ENCODE results near the gene COQ6.

Gene COQ6

DNA sequence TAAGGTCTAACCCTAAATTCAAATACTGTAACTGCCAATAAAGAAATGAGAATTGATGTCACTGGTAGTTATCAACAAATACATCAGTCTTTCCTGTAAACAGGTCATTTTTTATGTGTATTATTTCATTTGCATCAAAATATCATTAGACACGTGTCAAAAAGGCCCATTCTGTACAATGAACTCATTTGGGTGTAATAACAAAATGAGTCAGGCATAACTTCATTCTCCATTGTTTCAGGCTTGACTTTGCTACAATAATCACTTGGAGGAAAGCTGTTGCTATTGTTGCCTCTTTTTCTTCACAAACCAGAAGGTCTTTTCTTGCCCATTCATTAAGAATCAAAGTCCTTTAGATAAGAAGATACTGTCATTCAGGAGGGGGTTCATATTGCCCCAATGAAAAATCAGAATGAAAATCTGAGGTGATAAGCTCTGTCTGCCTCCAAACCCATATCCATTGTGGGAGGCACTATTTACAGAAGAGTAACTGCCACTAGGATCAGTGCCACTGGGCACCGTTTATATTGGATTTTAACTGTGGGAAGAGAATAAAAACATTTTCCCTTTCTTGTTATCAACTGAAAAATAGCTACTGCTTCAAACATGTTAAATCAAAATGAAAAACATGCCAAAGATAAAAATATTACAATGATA lies 58.9 kb downstream of the COQ6 start:
- 100% methylated on average over 1 of the region's 2 CpGs; no CpG with 5 or more reads in 1 of the 2 experiments for WGBS, 2 experiments (ENCODE audit: insufficient coverage in 2 of 2)
- Histone ChIP-seq H3K27ac (ENCODE audit: low read depth, low read length, severe bottlenecking) (no peak overlapping the region), H3K4me3 (ENCODE audit: extremely low read depth, insufficient read depth, low read length, poor library complexity, severe bottlenecking) (no peak overlapping the region), H3K36me3 (ENCODE audit: control insufficient read depth, insufficient read depth, low read length) (peaks cover 33% of the 10 kb centered on the region), H3K4me1 (ENCODE audit: control insufficient read depth, insufficient read depth, low read length, poor library complexity, severe bottlenecking) (no peaks in the 10 kb centered on the region), H3K9me3 (ENCODE audit: control insufficient read depth, low read length) (no peaks in the 10 kb centered on the region)
